HG03439 (cell line): ENCODE measurements around the gene SYDE2.
"Not testable (repeated sequence)": the region's sequence is repeated elsewhere in the genome, so short reads cannot be mapped to it uniquely, and the experiment has no call there.

Experiments used
- ATAC-seq: cut with Tn5 transposase; IDR thresholded peaks from one replicate; pipeline ENCODE4 v1.9.1; 2021; ENCODE audit warnings: mild to moderate bottlenecking, moderate library complexity; ENCODE audit not compliant: unreplicated experiment

Gene SYDE2

GRCh38 chr1:85200463-85201339, at the start of gene SYDE2:
Gene SYDE2, minus strand, starts transcription at chr1:85201016. Its CDS starts 20 bp downstream, at chr1:85200996.
- ATAC-seq: peak; percentile 81

- not testable (repeated sequence) for ATAC-seq
Observed at GRCh38 chr1:85249042-85249441, 48.2 kb upstream of the SYDE2 start.

GRCh38 chr1:85245891-85246290, 45.1 kb upstream of the SYDE2 start:
- ATAC-seq: no peak

GRCh38 chr1:85245456-85245855, 44.6 kb upstream of the SYDE2 start:
- no peak for ATAC-seq

GRCh38 chr1:85244271-85245061, 43.6 kb upstream of the SYDE2 start:
- no peak for ATAC-seq

DNA sequence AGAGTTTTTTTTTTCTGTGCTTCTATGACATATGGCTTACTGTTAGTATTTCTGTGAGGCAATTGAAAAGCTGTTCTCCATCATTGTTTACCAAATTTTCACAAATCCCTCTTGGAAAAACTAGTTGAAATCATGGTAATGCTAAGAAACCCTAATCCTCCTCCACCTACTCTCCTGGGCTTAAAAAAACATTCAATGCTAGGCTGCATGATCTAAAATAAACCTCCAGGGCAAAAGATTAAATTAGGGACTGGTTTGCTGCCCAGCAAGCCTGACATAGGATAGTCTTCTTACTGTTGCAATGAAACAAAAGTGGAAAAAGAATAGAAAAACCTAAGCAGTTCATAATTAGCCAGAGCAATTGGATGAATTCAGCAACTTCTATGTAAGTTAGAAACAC, 42.6 kb upstream of the SYDE2 start:
- no peak for ATAC-seq

DNA sequence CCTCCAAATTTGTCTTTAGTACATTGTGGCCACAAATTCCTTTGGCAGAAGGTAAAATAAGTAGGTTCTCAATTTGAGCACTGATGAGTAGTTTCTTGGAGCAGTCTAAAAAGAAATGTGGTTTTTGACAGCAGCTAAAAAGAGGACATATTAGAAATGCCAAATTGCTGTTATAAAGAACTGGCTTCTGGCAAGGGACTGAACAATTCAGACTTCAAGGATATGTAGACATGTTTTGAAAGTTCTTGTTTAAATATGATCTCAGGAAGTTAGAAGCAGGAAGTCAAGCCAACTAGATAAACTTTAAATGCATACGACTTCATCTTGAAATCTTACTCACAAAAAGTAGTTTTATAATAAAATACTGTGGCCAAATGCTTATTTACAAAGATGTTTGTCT, 39.8 kb upstream of the SYDE2 start:
- ATAC-seq: no peak

DNA sequence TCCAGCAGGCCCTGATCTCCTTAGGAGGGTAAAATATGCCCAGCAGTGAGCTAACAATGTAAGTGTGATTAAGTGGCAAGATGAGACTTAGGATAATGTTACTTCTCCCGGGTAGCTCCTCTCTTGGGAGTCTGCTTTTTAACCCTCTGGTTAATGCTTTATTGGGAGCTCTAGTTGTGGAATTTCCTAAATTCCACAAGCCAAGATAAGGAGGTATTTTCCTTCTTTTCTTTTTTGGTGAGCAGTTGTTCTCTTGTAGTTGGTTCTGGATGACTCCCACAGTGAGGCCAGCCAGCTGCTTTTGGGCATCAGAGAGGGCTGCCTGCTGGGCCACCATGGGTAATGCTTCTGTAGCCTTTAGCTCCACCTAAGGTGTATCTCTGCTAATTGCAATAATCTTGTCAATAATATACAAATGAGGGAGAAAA, 39.4 kb upstream of the SYDE2 start:
- no peak for ATAC-seq

- ATAC-seq: no peak
Observed at GRCh38 chr1:85237613-85238012, 36.8 kb upstream of the SYDE2 start.

DNA sequence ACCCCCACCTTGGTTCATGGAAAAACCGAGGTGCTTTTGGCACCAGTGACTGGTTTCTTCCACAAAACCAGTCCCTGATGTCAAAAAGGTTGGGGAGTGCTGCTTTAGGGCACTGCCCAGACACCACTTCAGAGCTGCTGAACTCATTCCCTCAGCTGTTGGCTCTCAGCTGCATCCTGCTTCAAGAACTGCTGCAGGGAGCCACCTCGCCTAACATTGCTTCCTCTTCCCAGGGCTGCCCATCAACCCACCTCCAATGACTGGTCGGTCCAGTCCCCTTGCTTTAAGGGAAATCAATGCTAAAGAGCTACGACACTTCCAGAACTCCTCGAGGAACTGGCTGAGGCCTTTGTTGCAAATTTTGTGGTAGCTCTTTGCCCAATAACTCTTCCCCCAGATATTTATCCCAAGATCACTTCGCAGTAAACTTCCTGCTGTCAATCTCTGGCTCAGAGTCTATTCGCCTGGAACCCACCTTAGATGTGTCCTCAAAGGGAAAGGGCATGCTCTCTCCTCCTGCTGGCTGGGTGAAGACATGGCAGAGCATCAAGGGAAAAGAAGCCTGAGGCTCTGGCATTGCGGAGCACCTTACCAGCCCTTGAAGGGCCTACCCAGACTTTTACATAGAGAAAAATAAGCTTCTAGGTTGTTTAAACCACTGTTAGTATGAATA, 29.6 kb upstream of the SYDE2 start:
- ATAC-seq: no peak

GRCh38 chr1:85229574-85230097, 28.8 kb upstream of the SYDE2 start:
- ATAC-seq: no peak

- ATAC-seq: no peak
Observed at GRCh38 chr1:85228972-85229371, 28.2 kb upstream of the SYDE2 start.

GRCh38 chr1:85225624-85226380, 25.0 kb upstream of the SYDE2 start:
- no peak for ATAC-seq

- ATAC-seq: no peak
Observed at GRCh38 chr1:85224734-85225623, 24.2 kb upstream of the SYDE2 start.

DNA sequence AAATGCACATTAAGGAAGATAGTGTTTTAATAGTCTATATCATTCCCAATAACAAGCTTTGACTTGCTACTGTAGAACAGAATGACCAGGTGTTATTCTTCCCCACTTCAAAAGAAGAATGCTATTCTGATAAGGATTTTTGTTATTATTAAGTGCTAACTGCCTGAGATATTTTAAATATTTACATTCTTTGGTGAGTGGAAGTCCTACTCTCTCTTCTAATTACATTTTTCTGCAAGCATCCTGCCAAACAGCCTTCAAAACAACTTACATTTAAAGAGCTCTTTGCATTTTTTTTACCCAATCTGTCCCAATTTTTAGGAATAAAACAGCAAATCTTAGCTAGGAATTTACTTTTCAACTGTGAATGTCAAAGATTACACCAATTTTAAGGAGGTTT, 23.5 kb upstream of the SYDE2 start:
- no peak for ATAC-seq

DNA sequence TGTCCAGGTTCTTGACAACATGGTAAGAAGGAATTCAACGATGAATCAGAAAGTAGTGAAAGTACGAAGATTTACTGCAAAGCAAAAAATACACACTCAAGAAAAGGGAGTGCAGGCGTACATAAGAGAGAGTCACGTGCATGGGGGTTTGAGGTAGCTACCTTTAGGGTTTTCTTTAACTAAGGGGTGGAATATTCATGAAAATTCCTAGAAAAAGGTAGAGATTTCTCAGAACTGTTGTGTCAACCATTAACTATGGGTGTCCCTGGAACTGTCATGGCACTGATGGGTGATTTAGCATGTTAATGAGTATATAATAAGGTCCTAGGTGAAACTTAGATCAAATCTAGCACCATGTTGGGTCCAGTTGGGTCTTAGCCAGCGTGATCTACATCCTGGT, 22.5 kb upstream of the SYDE2 start:
- no peak for ATAC-seq

DNA sequence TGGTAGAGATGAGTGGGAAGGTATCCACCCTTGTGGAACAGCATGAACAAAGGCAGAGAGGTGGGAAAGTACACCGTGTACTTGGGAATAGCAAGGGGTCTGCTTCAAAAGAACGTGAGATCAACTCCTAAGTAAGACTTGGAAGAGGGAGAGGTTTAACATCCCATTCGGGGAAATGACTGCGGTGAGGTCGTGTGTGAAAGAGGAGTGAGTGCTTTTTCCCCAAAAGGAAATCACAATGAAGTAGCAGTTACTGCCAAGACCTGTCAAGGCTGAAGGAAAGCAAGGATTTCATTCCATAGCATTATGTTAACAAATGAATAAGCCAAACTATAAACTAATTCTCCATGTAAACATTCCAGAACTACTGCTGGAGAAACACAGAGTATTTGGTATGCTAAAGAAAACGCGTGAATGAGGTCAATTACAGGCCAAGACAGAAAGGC, 20.0 kb upstream of the SYDE2 start:
- no peak for ATAC-seq

- ATAC-seq: no peak
Observed at GRCh38 chr1:85219853-85220610, 19.2 kb upstream of the SYDE2 start.

GRCh38 chr1:85216697-85217096, 15.9 kb upstream of the SYDE2 start:
- no peak for ATAC-seq
